NCI-H1105 treated with DMSO at 0.1 percent for 48 hours (cell line): ENCODE measurements around the gene AKIP1.
"Not testable (repeated sequence)": the region's sequence is repeated elsewhere in the genome, so short reads cannot be mapped to it uniquely, and the experiment has no call there.

Source experiments
- DNase-seq: peaks from one replicate; lab custom pipeline; 2025; lab: John Stamatoyannopoulos, UW

The AKIP1 gene, protein sequence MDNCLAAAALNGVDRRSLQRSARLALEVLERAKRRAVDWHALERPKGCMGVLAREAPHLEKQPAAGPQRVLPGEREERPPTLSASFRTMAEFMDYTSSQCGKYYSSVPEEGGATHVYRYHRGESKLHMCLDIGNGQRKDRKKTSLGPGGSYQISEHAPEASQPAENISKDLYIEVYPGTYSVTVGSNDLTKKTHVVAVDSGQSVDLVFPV

DNA sequence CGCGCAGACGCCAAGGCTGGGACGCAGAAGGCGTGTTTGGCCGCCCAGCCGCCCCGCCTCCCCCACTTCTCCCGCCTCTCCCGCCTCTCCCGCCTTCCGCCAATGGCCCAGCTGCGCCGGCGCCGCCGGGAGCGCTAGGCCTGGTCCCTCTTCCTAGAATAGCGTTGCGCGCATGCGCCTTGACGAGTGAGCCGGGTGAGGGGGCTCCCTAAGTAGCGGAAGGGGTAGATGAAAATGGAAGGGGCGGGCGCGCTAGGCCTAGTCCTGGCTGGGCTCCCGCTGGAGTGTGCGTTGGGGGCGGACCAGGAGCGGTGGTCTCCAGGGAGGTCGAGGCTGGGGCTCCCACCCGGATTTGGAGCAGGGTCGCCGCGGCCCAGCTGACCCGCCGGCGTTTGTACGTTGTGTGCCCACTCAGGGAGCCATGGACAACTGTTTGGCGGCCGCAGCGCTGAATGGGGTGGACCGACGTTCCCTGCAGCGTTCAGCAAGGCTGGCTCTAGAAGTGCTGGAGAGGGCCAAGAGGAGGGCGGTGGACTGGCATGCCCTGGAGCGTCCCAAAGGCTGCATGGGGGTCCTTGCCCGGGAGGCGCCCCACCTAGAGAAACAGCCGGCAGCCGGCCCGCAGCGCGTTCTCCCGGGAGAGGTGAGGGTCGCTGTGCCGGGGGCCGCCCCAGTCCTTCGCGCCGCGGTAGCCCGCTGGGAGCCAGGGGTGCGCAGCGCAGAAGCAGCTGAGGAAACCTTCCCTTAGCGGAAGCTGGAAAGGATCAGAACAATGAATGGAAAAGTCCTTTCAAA, at the start of gene AKIP1:
Gene AKIP1, plus strand, starts transcription at position 161 of the 795 bp plus-strand sequence. Its CDS starts 261 bp downstream, at position 422.
- peak; percentile 99 for DNase-seq

DNA sequence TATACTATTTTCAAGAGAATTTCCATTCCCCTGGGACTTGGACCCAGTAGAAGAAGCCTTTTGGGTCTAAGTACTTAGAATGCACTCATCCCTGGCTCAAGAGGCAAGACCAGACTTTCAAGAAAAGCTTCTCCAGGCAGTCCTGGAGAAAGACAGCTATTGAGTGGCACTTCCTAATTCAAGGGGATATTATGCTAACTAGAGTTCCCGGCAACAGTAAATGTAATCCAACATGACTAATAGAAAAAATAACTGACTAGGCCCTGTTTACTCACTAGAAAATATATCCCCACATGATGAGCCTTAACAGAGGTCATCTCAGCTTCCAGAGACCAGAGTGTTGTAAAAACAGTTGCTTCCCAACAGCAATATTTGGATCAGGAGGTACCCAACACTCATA, 47.2 kb upstream of the AKIP1 start:
- DNase-seq: no peak

DNA sequence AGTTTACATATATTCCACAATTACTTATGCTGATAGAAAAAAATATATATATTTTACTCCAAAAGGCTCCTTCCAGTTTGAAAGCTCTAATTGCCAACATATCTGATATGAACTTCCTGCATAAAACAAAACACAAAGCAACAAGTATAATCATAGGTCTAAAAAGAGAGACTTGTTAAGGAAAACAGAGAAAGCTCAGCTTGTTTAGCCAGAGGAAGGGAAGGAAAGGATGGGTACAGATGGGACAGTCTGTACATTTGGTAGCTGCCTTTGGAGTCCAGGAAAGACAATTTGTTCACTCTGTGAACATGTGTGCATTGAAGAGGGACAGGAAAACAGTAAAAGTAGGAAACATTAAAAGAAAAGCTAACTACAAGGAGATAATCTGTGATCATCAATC, 45.7 kb upstream of the AKIP1 start:
- DNase-seq: no peak

DNA sequence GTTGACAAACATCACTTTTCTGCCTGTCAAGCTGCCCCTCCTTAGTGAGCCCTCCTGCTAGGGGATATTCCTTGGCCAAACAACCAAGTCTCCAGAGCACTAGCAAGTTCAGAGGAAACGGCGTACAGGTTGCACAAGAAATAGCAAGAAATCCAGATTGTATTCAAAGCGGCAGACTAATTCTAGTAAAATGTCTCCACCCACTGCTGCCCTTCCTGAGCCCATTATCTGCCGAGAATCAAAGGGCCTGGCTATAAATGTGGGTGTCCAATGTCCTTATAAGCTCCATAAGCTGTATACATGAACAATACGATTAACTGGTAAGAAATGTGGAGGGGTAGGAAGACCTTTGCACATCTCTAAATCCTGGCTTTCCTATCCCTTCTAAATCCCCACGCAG, 44.0 kb upstream of the AKIP1 start:
- DNase-seq: no peak

DNA sequence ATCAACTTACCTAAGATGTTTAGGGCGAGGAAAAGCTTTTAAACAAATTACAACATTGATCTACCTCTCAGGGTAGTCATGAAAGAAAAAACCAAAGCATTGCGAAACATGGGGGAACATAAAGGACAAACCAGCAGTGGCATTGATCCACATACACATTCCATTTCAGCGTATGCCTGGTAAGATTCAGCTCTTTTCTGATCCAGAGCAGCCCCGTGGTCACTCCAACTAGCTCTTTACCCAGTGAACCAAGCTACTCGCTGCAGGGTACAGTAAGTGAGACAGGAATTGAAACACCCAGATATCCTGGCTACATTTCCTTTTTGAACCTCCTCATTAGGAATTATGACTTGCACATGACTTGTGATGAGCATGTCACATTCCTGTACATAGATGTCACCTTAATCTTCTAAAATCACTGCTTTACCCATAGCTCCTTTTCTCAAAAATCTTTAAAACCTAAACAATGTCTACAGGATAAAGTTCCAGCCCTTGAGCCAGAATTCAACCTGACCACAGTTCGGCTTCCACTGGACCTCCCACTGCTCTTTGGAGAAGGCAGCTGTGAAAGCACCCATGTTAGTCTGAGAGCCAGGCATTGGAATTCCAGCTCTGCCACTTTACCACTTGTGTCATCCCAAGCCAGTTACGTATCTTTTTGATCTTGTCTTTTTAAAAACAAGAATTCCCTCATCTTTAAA, 42.9 kb upstream of the AKIP1 start:
- DNase-seq: no peak

- peak; percentile 42 for DNase-seq
These were observed 40.4 kb upstream of the AKIP1 start for GRCh38 chr11:8870411-8871170.

DNA sequence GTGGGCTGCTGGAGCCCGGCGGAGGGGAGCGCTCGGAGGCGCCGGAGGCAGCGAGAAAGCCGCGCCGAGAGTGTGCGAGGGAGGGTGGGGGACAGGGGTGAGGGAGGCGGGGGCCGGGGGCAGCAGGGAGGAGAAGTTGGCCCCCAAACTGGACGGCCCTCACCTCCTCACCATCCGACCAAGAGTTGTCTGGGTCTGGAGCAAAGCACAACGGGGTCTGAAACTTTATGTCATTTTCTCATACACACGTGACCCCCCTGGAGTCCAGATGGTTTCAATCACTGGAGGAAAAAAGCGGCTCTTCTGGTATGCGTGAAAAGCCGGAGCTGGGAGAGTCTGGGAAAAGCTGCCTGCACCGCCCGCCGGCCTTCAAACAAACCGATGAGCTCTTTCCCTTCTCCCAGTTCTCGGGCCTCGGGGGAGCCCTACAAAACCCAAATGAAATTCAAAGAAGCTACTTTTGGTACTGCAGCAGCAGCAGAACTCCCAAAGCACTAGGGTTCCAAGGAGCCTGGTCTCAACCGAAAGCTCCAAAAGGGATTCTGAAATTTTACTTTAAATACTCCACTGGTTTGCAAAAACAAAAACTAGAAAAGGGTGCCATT, 39.7 kb upstream of the AKIP1 start:
- DNase-seq: peak; percentile 26

GRCh38 chr11:8871962-8872361, 39.0 kb upstream of the AKIP1 start:
- DNase-seq: no peak

- no peak for DNase-seq
These were observed 37.1 kb upstream of the AKIP1 start for GRCh38 chr11:8873741-8874405.

GRCh38 chr11:8878771-8879170, 32.2 kb upstream of the AKIP1 start:
- DNase-seq: no peak

DNA sequence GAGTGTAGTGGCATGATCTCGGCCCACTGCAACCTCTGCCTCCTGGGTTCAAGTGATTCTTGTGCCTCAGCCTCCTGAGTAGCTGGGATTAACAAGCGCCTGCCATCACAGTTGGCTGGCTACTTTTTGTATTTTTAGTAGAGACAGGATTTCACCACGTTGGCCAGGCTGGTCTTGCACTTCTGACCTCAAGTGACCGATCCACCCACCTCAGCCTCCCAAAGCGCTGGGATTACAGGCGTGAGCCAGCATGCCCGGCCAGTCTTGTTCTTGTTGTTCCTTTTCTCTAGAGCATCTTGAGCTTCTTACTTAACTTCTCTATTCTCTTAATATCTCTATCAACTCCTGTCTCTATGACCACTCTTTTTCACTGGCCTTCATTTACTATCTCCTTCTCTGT, 29.4 kb upstream of the AKIP1 start:
- not testable (repeated sequence) for DNase-seq

GRCh38 chr11:8886322-8886721, 24.7 kb upstream of the AKIP1 start:
- DNase-seq: peak; percentile 7

DNA sequence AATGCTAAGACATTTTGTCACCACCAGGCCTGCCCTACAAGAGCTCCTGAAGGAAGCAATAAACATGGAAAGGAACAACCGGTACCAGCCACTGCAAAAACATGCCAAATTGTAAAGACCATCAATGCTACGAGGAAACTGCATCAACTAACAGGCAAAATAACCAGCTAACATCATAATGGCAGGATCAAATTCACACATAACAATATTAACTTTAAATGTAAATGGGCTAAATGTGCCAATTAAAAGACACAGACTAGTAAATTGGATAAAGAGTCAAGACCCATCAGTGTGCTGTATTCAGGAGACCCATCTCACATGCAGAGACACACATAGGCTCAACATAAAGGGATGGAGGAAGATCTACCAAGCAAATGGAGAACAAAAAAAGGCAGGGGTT, 19.8 kb upstream of the AKIP1 start:
- not testable (repeated sequence) for DNase-seq

DNA sequence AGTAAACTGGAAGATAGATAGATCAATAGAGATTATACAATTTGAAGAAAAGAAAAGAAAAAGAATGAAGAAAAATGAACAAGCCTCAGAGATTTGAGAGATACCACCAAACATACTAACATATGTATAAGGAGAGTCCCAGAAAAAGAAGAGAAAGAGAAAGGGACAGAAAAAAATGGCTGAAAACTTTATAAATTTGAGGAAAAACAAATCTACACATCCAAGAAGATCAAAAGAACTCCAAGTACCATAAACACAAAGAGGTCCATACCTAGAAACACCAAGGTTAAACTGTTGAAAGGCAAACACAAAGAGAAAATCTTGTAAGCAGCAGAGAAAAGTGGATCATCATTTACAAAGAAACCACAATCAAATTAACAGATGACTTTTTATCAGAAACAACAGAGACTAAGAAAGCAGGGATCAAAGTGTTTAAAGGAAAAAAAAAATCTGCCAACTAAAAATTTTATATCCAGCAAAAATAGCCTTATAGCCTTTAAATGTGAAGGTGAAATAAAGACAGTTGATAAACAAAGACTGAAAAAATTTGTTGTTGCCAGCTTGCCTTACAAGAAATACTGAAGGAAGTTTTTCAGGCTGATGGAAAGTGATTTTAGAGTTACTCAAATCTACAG, 11.8 kb upstream of the AKIP1 start:
- DNase-seq: no peak

DNA sequence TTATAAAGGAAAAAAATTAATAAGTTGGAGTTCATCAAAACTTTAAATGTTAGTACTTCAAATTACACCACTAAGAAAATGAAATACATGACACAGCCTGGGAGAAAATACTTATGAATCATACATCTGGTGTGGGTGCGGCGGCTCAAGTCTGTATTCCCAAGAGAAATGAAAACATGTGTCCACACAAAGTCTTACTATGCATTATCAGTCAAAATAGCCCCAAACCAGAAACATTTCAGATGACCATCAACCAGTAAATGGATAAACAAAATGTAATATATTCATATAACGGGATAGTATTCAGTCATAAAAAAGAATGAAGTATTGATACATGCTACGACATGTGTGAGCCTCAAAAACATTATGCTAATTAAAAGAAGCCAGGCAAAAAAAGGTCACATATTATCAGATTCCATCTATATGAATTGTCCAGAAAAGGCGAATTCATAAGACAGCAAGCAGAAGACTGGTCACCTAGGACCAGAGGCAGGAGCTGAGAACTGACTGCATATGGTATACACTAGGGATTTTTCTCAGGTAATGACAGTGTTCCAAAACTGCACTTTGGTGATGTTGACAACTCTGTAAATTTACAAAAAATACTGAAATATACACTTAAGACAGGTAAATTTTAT, 5.3 kb upstream of the AKIP1 start:
- no peak for DNase-seq

DNA sequence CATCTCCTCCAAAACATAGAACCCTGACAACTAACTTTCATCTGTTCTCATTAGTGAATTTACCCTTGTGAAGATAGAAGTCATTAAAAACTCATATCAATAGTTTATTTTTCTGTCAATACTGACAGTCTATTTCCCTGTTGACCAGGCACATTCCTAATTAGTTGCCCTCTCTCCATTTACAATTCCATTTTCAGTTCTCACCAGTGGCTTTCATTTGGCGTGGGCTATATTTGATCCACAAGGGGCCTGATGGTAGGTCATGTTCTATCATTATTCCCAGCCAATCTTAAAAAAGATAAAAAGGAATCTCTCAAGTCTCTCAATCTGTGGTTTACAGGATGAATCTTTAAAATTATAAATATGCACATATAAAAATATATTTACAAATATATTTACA, 3.9 kb upstream of the AKIP1 start:
- DNase-seq: no peak

GRCh38 chr11:8908099-8908498, 2.9 kb upstream of the AKIP1 start:
- DNase-seq: no peak

DNA sequence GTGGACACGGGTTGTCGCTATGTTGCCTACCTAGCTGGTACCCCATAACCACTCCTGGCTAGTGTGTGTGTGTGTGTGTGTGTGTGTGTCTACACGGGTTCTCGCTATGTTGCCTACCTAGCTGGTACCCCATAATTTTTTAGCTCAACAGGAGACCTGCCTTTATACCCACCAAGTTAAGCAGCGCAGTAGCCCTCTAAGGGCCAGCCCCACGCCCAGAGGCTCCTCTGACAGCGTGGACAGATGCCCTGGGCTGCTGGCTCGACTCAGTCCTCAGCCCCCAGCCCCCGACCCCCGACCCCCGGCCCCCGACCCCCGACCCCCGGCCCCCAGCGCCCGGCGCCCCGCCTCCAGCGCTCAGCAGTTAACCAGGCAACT, 351 bp upstream of the AKIP1 start:
- DNase-seq: peak; percentile 46

DNA sequence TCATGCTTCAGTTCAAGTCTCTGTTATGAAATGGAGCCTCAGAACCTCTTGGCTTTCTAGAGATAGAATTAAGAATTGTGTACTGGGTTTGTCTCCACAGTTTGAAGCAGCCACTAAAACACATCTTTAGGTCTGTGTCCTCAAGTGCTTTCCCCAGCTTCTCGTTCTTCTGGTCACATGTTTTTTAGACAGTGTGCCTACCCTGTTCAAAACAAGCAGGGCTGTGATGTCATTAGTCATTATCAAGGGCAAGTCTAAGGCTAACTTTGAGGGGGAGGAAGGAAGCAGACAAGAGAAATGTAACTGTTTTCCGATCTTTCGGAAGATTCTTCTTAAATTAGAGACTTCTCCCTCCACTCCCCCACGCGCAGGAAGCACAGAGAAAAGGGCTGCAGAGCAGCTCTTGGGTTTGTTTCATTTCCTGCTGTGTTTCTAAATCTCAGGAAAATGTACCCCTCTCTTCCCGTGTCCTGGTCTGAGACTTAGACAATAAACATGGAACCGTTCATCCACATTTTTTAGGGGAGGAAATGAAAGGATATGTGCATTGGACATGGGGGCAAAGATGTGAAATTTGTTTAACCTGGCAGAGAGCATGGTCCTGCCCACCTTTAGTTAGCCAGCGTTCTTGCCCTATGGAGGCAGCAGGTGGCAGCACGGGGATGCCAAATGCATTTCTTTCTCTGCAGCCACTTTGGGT, 3.1 kb downstream of the AKIP1 start:
- peak; percentile 60 for DNase-seq

- DNase-seq: no peak
These were observed 3.7 kb downstream of the AKIP1 start for GRCh38 chr11:8914661-8915018.
